IPS-11a (cell line): ENCODE results near the gene LCN1.

Source experiments
- H3K4me3 ChIP-seq: one replicate; pipeline ENCODE4 v1.5.1; 2013; ENCODE audit warnings: low read depth, low read length, control low read depth

Gene LCN1

GRCh38 chr9:135565636-135566035 is 44.4 kb downstream of the LCN1 start:
- no peak overlapping the region for H3K4me3 ChIP-seq

GRCh38 chr9:135566552-135566951 is 45.3 kb downstream of the LCN1 start:
- H3K4me3 ChIP-seq: no peak overlapping the region

GRCh38 chr9:135567311-135567710 is 46.1 kb downstream of the LCN1 start:
- no peak overlapping the region for H3K4me3 ChIP-seq

- no peak overlapping the region for H3K4me3 ChIP-seq
Observed at GRCh38 chr9:135568026-135568425, 46.8 kb downstream of the LCN1 start.

- no peak overlapping the region for H3K4me3 ChIP-seq
Observed at GRCh38 chr9:135570456-135570855, 49.2 kb downstream of the LCN1 start.

GRCh38 chr9:135572233-135572632 is 51.0 kb downstream of the LCN1 start:
- no peak overlapping the region for H3K4me3 ChIP-seq

GRCh38 chr9:135573124-135573523 is 51.9 kb downstream of the LCN1 start:
- no peak overlapping the region for H3K4me3 ChIP-seq

- H3K4me3 ChIP-seq: no peak overlapping the region
Observed at GRCh38 chr9:135574331-135574730, 53.1 kb downstream of the LCN1 start.

- H3K4me3 ChIP-seq: no peak overlapping the region
Observed at GRCh38 chr9:135574943-135575342, 53.7 kb downstream of the LCN1 start.
